Measurements from ENCODE around the gene TSPAN2. TPM values are rescaled to one million over a fixed set of nuclear protein-coding genes. Genes with fewer than 3 reads are reported as not detected.

The TSPAN2 gene
- total and polyA plus RNA-seq, 12 donors = 4.0 to 17.7 (median 6.7) TPM

DNA sequence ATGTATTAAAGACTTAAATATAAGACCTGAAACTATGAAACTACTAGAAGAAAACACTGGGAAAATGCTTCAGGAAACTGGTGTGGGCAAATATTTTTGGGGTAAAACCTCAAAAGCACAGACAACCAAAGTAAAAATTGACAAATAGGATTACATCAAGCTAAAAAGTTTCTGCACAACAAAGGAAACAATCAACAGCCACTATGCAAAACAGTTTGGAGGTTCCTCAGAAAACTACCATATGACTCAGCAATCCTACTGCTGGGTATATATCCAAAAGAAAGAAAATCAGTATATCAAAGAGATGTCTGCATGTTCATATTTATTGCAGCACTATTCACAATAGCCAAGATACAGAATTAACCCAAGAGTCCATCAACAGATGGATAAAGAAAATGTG is 42.6 kb downstream of the TSPAN2 start:
- Histone ChIP-seq H3K4me3 (no peak overlapping the region), H3K9me3 (peaks cover 0 to 9% (median 0%) of the 10 kb centered on the region in 11 donors), H3K36me3 (peaks cover 0 to 33% (median 0%) of the 10 kb centered on the region in 9 donors), H3K4me1 (no peaks in the 10 kb centered on the region), H3K27me3 (no peaks in the 10 kb centered on the region), H3K27ac (no peak overlapping the region)
- no peak for DNase-seq
- TF ChIP-seq, protein P1, sequence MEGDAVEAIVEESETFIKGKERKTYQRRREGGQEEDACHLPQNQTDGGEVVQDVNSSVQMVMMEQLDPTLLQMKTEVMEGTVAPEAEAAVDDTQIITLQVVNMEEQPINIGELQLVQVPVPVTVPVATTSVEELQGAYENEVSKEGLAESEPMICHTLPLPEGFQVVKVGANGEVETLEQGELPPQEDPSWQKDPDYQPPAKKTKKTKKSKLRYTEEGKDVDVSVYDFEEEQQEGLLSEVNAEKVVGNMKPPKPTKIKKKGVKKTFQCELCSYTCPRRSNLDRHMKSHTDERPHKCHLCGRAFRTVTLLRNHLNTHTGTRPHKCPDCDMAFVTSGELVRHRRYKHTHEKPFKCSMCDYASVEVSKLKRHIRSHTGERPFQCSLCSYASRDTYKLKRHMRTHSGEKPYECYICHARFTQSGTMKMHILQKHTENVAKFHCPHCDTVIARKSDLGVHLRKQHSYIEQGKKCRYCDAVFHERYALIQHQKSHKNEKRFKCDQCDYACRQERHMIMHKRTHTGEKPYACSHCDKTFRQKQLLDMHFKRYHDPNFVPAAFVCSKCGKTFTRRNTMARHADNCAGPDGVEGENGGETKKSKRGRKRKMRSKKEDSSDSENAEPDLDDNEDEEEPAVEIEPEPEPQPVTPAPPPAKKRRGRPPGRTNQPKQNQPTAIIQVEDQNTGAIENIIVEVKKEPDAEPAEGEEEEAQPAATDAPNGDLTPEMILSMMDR (IDR thresholded peaks at IDR 0.05) = no peak
- no peak for ATAC-seq
- intact Hi-C loops (cut with DNase I) = no loop called here

DNA sequence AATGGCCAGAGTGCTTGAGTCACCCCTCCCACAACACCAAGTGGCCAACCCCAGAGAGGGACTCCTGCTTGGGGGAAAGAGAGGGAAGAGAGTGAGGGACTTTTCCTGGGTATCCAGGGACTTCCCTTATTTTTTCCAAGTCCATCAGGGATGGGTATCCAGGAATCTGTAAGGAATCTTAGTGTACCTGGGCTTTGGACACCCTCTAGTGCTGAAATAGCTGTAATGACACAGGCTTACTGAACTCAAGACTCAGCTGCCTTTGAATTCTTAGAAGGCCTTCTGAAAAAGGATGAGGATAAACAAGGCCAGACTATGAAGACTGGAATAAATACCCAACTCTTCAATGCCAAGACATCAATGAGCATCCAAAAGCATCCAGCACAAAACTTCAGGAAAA is 47.6 kb downstream of the TSPAN2 start:
- Histone ChIP-seq H3K36me3 (peaks cover 0 to 11% (median 0%) of the 10 kb centered on the region in 9 donors), H3K4me3 (no peak overlapping the region), H3K27me3 (no peaks in the 10 kb centered on the region), H3K9me3 (peaks cover 0 to 7% (median 0%) of the 10 kb centered on the region in 11 donors), H3K27ac (no peak overlapping the region), H3K4me1 (peaks cover 0 to 7% (median 0%) of the 10 kb centered on the region in 9 donors)
- intact Hi-C loops (cut with DNase I) = no loop called here
- ATAC-seq (no peak), DNase-seq (no peak)
- TF ChIP-seq, protein P1 (IDR thresholded peaks at IDR 0.05) = peak in 1 of 9 donors; percentile 24

DNA sequence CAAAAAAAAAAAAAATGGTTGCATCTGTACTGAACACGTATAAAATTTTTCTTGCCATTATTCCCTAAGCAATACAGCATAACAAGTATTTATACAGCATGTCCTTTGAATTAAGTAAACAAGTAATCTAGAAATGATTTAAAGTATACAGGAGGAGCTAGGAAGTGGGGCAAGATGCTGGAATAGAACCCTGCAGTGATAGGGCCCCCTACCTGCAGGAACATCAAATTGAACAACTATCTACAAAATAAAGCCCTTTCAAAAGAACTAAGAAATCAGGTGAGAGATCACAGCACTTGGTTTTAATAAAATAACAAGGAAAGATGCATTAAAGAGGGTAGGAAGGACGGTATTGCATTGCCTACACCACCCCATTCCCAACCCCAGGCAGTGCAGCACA is 48.8 kb downstream of the TSPAN2 start:
- Histone ChIP-seq H3K4me3 (no peak overlapping the region), H3K4me1 (peaks cover 0 to 7% (median 0%) of the 10 kb centered on the region in 9 donors), H3K9me3 (no peaks in the 10 kb centered on the region), H3K36me3 (peaks cover 0 to 11% (median 0%) of the 10 kb centered on the region in 9 donors), H3K27ac (no peak overlapping the region), H3K27me3 (no peaks in the 10 kb centered on the region)
- TF ChIP-seq, protein P1 (IDR thresholded peaks at IDR 0.05) = no peak
- intact Hi-C loops (cut with DNase I) = no loop called here
- WGBS, 2 donors = 71 to 81% methylated on average over 2 of the region's 2 CpGs
- DNase-seq = no peak
- no peak for ATAC-seq

DNA sequence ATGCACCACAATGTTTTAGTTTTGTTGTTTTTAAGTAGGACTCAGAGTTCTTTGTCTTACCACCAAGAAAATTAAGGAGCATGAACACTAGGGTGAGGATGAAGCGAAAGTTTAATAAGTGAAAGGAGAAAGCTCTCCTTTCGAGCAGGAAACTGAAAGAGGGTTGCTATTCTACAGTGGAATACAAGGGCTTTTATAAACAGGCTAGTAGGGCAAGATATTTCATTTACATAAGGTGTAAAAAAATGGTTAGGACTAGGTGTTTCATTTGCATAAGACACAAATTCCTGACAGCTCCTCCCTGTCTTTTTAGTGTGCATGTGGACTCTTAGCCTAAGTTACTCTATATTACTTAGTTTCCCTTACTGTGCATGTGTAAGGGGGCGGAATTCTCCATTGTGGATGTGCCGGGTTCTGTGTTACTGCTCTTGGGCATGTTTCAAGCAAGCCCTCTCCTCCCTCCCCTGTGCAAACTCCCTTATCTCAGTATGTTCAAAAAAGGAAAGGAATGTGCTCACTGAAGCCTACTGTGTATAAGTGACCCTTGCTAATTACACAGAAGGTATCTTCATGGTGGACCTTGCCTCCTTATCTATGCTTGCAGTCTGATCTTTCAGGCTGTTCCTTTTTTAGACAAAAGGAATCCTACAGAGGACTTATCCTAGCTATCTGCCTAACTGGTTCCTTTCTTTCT is 52.3 kb downstream of the TSPAN2 start:
- DNase-seq = no peak
- Histone ChIP-seq H3K36me3 (no peaks in the 10 kb centered on the region), H3K27ac (no peak overlapping the region), H3K4me1 (peaks cover 0 to 7% (median 0%) of the 10 kb centered on the region in 9 donors), H3K9me3 (no peaks in the 10 kb centered on the region), H3K27me3 (no peaks in the 10 kb centered on the region), H3K4me3 (no peak overlapping the region)
- peak in 4 of 8 donors; percentile 42 to 72 (median 60) for ATAC-seq
- intact Hi-C loops (cut with DNase I) = no loop called here
- 64 to 66% methylated on average over 4 of the region's 4 CpGs for WGBS, 2 donors
- TF ChIP-seq, protein P1 (IDR thresholded peaks at IDR 0.05) = no peak
